Measurements from ENCODE around the gene CCDC106. TPM values are rescaled to one million over a fixed set of nuclear protein-coding genes. Genes with fewer than 3 reads are reported as not detected.

The CCDC106 gene
- polyA plus RNA-seq, 10 donors = 10.2 to 17.7 (median 12.1) TPM

DNA sequence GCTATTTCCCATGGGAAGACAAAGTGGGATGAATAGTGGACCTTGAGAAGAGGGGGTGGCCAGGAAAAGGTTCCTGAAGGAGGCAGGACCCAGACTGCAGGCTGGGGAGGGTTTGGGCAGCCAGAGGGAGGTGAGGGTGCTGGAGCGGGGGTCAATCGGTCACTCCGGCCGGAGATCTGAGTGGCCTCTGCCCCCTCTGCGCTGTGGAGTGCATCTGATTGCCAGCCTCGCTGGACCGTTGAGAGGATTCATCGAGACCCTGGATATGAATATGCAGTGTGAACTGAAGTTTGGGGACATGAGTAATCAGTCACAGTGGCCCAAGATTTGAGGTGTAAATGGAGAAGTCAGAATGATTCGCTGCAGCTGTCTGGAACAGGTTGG, 12.7 kb upstream of the CCDC106 start:
- DNase-seq = no peak

DNA sequence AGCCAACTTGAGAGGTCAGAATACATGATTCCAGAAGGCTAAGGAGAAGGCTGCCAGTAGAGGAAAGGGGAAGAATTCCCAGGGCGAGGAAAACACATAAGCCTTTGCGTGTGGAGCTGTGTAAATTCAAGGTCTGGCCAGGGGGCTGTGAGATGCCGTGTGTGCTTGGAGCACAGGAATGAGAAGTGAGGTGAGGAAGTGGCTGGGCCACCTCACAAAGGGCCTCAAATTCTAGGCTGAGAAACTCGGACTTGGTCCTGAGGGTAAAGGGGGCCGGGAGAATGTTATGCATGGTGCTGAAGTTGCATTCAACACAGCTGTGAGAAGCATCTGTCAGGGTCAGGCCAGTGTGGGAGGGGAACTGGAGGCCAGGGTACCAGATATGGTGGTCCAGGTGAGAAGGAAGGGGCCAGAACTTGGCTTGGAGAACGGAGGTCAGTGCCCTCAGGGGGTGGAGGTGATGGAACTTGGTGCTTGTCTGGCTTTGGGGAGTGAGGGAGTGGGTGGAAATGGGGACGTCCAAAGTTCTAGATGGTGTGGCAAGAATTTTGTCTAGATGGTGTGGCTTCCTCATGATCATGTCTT, 12.1 kb upstream of the CCDC106 start:
- no peak for DNase-seq

DNA sequence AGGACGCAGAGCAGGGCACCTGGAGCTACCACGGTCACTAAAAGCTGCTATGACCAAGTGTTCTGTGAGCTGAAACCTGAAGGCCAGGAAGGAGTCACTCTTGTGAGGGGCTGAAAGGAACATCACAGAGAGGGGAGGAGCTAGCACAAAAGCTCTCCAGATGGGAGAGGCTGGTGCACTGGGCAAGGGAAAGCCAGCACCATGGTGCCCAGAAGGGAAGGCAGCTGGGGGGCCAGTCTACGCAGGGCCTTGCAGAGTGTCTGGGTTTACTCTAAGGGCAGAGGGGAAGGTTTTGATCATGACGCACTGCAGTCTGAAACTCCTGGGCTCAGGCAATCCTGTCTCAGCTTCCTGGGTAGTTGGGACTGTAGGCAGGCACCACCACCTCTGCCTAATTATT, 11.3 kb upstream of the CCDC106 start:
- DNase-seq = no peak

DNA sequence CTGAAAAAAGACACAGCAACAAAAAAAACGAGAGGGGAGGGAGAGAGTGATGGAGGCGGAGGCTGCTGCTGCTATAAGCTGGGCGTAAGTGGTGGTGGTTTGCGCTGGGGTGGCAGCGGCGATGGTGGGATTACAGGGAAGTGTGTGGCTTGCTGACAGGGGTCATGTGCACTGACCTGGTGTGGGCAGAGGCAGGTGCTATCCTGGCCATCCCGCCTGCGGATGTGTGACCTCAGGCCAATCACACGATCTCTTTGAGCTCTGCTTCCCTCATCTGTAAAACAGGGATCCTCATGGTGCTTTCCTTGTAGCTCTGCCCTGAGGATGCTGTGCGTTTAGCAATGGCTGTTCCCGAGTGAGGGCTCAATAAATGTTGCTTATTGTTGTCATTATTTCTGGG, 10.5 kb upstream of the CCDC106 start:
- DNase-seq = no peak

DNA sequence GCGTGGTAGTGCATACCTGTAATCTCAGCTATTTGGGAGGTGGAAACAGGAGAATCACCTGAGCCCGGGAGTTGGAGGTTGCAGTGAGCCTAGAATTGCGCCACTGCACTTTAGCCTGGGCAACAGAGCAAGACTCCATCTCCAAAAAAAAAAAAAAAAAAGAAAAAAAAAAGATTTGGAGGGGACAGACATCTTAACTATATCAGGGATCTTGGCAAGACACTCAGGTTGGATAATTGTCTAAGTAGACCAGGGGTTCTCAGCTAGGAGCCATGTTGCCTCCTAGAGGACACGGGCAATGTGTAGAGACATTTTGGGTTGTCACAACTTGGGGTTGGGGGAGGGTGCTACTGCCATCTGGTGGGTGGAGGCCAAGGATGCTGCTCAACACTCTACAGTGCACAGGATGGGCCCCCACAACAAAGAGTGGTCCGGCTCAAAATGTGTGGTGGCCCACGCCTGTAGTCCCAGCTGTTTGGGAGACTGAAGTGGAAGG, 9.1 kb upstream of the CCDC106 start:
- DNase-seq = peak in 1 of 3 donors; percentile 52

DNA sequence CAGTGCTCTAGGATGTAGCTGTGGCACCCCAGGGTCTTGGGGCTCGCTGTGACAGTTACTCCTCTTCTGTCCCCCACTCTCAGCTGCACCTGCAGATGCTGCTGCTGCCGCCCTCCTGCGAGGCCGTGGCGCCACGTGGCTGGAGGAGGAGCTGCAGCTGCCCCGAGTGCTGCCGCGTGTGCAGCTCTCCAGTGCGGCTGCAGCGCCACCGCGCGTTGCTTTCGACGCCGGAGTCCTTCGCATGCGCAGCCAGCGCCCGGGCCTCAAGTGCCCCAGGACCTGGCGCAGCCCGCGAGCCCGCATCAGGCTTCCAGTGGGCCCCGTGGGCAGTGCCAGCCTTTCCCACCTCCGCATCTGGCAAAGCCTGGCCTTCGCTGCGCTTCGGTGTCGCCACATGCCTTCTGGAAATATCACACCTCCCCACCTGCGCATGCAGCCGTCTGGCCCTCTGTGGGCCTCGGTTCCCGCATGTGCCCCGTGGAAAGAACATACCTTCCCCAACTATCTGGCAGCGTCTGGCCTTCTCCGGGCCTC, 7.9 kb upstream of the CCDC106 start:
- peak in 2 of 3 donors; percentile 65 to 90 for DNase-seq

DNA sequence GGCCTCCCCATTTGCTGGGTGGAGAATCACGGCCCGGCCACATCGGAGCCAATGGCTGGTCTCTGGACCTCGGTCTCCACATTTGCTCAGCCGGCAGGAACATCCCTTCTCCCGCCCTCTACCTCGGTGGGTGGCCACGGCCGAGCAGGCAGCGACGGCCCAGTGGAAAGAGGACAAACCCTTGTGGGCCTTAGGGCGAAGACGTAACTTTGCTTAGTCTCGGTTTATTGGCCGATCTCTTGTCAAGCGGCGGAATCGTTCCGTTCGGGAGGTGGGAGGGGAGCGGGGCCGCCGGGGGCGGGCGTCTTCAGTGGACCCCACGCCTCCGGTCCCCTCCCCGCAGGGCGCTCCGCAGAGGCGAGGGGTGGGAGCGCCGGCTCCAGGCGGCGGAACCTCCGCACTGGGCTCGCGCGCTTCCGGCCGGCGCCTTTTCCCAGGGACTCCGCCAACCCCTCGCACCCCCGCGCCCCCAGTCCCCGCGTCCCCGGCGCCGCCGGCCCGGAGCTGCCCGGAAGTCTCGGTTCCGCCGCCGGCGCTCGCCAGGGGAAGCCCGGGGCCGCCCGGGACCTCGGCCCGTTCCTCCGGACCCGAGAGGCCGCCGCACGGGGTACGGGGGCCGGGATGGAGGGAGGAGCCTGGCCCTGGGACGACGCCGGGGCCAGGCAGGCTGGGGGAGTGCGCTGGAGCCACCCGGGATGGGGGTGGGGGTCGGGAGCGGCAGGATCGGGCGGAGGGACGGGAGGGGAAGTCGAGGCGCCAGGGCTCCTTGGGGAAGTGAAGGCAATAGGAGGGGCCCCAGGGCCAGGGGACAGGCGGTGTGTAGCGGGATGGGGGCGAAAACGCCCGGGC, 7.2 kb upstream of the CCDC106 start, which contains the start of gene ZNF580:
Gene ZNF580, plus strand, starts transcription at position 426 of the 849 bp plus-strand sequence. CDS start 1,507 bp downstream, outside the sequence.
- DNase-seq = peak; percentile 75 to 95 (median 83)

DNA sequence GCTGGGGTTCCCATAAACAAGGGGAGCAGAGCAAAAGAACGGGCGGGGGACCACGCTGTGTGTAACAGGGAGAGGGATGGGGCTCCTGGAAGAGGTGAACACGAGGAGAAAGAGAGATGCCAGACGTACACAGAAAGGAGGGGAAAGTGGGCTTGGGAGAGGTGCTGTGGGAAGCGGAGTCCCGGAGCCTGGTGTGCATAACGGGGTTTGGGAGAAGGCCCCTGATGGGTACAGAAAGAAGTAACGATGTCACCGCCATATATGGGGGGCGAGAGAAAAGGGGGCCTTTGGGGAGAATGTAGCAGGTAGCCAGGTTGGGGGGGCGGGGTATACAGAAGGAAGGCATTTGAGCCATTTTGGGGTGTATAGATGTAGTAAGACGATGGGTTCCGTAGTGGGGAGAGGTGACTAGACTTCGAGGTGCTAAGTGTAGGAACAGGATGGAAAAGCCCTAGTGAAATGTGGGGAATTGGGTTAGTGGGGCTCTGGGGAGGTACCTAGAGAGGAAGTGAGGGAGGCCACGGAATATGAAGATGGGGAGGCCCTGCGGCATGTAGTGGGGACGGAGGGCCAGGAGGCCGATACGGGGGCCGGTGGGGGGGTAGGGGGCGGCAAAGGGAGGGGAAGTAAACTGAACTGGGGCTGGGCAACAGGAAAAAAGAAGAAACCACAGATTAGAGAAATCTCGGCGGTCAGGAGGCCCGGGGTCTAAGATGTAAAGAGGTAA, 6.4 kb upstream of the CCDC106 start:
- no peak for DNase-seq

DNA sequence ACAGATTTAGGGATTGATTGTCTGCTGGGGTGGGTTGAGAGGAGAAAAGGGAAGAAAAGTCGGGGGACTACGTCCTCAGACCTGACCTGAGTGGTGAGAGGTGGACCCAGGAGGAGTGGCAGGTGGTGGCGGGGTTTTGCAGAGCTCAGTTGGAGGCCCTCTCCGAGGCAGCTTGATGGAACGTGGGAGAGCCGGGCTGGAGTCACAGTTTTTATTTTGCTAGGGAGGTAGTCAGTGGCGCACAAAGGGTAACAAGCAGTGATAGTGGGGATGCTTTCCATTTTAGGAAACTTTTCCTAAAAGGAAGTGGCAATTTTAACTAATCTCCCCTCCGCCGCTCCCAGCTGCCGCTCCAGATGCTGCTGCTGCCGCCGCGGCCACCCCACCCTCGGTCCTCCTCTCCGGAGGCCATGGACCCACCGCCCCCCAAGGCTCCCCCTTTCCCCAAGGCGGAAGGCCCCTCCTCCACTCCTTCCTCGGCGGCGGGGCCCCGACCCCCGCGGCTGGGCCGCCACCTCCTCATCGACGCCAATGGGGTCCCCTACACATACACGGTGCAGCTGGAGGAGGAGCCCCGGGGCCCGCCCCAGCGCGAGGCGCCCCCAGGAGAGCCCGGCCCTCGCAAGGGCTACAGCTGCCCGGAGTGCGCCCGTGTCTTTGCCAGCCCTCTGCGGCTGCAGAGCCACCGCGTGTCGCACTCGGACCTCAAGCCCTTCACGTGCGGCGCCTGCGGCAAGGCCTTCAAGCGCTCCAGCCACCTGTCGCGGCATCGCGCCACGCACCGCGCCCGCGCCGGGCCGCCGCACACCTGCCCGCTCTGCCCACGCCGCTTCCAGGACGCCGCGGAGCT, 5.6 kb upstream of the CCDC106 start:
- peak in 1 of 3 donors; percentile 48 for DNase-seq

DNA sequence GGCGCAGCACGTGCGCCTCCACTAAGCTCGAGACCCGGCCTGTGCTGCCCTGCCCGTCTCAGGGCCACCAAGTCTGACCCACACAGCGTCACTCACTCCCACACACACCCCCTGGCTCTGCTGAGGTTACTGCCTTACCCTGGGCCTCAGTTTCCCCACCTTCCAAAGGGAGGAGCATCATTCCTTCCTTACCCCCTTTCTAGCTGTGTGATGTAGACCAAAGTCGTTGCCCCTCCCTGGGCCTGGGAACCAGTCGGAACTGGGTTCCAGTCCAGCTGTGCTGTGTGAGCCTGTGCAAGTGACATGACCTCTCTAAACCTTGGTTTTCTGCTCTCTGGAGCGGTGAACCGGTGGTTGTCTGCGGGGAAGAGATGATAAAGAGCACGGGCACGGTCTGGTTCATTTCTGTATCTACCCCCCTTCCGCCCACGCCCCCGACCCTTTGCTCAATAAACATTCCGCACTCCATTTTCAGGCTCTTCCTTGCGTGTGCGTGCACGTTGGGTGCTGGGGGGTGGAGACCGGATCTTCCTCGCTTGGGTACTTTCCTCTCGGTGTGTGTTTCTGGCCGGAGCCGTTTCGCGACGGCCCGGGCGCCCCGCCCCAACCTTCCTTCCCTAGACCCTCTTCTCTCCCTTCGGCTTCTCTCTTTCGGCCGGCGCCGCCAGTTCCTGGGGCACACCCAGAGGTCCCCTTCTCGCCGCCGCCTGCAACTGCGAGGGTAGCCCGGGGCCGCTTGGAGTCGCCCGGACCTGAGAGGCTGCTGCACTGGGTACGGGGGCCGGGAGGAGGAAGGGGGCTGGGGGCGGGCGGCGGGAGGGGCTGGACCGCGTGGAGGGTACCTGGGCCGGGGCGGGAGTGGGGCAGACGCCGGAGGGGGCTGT, 4.8 kb upstream of the CCDC106 start, which contains the start of gene ZNF581:
Gene ZNF581, plus strand, starts transcription at position 647 of the 884 bp plus-strand sequence. CDS start 923 bp downstream, outside the sequence.
- DNase-seq = peak; percentile 63 to 89 (median 79)

DNA sequence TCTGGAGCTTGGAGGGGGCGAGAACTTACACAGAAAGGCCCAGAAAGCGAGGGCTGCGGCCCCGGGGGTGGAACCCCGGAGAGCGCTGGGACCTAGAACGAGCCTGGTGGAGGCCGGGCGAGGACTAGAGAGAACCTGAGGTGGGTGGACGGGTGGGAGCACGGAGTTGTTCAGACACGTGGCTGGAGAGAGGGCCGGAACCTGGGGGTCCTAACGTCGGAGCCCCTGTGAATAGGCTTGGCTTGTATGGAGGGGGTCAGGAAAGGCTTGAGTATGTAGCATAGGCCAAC, 4.2 kb upstream of the CCDC106 start:
- no peak for DNase-seq

DNA sequence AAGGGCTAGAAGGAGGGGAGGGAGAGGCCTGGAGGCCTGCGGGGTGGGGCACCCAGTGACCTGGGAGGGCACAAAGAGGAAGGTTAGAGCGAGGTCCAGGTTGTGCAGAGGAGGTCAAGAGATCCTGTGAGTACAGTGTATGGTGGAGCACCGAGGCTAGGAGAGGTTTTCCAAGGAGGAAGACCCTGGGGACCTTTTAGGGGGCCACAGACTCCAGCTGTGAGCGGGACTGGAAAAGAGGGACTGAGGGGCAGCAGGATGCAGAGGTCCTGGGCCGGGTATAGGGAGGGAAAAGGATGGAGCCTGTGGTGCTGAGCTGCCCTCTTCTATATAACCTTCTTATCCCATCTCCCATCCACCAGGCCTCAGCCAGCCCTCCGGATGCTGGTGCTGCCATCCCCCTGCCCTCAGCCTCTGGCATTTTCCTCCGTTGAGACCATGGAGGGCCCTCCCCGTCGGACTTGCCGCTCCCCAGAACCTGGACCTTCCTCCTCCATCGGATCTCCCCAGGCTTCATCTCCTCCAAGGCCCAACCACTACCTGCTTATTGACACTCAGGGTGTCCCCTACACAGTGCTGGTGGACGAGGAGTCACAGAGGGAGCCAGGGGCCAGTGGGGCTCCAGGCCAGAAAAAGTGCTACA, 3.7 kb upstream of the CCDC106 start:
- no peak for DNase-seq

DNA sequence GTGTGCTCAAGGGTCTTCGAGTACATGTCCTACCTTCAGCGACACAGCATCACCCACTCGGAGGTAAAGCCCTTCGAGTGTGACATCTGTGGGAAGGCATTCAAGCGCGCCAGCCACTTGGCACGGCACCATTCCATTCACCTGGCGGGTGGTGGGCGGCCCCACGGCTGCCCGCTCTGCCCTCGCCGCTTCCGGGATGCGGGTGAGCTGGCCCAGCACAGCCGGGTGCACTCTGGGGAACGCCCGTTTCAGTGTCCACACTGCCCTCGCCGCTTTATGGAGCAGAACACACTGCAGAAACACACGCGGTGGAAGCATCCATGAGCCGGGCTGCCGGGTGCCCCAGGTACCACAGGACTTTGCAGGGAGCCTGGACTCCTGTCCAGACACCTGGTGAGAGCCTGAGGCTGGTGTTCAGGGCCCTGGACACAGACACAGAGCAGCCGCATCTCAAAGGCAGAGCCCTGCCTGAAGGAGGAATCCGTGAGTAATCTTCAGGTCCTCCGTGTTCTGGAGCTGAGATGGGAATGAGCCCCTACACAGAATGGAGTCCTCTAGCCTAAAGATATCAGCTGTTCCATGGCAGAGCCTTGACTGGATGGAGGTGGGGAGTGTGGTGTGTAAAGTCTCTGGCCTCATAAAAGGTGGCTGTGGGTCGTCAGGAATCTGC, 3.0 kb upstream of the CCDC106 start:
- no peak for DNase-seq

DNA sequence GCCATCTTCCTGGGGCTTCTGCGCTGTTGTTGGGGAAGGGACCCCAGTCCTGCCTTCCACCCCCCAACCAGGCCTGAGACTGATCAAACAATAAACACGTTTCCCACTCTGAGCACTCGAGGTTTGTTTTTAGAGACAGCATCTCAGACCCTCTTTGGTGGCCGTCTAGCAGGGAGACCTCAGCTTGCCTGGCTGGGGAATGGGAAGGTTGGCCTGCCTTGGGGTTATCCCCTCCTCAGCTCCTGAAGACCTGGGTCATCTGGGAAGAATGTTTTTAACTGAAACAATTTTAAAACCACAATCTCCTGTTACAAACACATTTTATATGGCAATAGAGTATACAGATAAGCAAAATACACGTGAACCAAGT, 2.5 kb upstream of the CCDC106 start:
- no peak for DNase-seq

DNA sequence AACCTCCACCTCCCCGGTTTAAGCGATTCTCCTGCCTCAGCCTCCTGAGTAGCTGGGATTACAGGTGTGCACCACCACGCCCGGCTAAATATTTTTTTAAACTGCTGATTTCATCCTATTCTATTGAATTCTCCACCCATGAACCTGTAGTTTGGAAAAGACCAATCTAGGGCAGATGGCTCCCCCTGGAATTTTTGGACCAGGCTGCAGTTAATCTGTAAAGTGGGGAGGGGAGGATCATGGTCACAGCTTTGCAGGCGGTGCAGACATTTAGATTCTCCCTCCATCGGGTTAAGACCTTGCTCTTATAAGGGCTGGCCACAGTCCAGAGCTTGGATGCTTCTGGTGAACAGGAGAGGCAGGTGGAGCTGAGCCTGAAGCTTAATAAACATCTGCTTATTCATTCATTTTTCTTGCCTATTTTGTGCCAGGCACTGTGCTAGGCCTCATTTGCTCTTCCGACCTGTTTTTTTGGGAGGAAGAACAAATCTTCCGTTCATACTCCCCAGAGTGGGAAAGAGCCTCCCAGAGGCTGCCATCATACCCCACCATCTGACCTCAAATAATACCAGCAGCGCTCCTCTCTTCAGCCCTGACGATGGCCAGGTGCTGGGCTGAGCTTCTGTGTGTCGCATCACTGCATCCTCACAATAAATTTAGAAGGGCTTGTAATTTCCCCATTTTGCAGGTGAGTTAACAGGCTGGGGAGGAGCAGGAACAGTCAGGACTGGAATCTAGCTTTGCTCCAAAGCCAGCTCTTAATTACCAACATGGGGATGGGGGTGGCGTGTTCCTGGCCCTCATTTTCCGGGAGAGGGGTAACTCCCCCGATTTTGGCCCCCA, 902 bp upstream of the CCDC106 start:
- no peak for DNase-seq

DNA sequence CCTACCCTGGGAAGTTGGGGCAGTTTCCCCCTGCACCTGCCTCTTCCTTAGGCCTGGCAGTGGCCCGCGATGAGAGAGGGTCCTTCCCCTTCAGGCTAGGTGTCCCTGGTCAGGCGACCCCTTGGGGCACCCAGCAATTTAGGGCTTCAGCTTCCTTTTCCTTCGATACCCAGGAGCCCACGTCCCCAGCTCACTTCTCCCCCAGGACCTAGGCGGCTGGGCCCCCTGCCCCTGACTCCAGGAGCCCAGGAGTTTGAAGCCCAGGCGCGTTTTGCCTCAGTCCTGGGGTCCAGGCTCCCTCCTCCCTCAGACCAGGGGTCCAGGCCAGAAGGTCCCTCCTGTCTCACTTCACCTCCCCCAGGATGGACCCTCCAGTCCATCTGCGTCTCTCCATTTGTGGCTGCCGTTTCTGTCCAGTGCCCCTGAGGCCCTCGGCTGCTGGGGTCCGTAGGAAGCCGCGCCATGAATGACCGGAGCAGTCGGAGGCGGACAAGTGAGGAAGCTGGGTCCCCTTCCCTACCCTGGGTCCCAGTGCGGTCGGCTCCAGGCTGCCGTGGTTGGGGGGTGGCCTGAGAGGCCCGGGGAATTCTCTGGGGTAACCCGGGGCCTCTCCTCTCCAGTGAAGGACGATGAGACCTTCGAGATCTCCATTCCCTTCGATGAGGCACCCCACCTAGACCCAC, 714 bp downstream of the CCDC106 start:
- DNase-seq = peak in 1 of 3 donors; percentile 59
